ENCODE measurements around the gene FAM83F. TPM values are rescaled to one million over a fixed set of nuclear protein-coding genes. Genes with fewer than 3 reads are reported as not detected.

The FAM83F gene
- total and polyA plus RNA-seq, 2 donors (not counting 1 experiment from before 2014, with no cell fraction given) = not detected

GRCh38 chr22:40004836-40005235, 10.1 kb downstream of the FAM83F start:
- H3K9me3 ChIP-seq (ENCODE audit: control insufficient read depth, insufficient read depth, low read depth, low read length) = no peaks in the 10 kb centered on the region
- peaks cover 19% of the 10 kb centered on the region for H3K27me3 ChIP-seq (ENCODE audit: control insufficient read depth, insufficient read depth, low read length)
- H3K4me3 ChIP-seq (replicated peaks in 1 of 4; ENCODE audit: control extremely low read depth in 1 of 4, insufficient read depth in 1 of 4, low read depth in 3 of 4, low read length in 4 of 4) = no peak overlapping the region
- TF ChIP-seq CTCF (conservative IDR thresholded peaks at IDR 0.05 in 1 of 2, IDR thresholded peaks at IDR 0.05 in 1 of 2; ENCODE audit: low read depth in 1 of 2, low read length in 2 of 2) = no peak
- no peak for TF ChIP-seq EZH2 (IDR thresholded peaks at IDR 0.05; ENCODE audit: low read length, missing control alignments)
- DNase-seq (ENCODE audit: low read depth in 2 of 2) = no peak
- no peak overlapping the region for H3K9ac ChIP-seq (ENCODE audit: insufficient read depth, low read length)
- no peaks in the 10 kb centered on the region for H3K79me2 ChIP-seq (ENCODE audit: control insufficient read depth, insufficient read depth, low read length)
- H3K36me3 ChIP-seq (ENCODE audit: control insufficient read depth, insufficient read depth, low read length) = no peaks in the 10 kb centered on the region
- H3K4me2 ChIP-seq (ENCODE audit: extremely low read depth, insufficient read depth, low read length) = no peak overlapping the region
- no peak overlapping the region for H2AFZ ChIP-seq (ENCODE audit: low read length)
- H4K20me1 ChIP-seq (ENCODE audit: control insufficient read depth, extremely low read depth, insufficient read depth, low read length) = no peaks in the 10 kb centered on the region
- no peaks in the 10 kb centered on the region for H3K4me1 ChIP-seq (ENCODE audit: control insufficient read depth, extremely low read depth, insufficient read depth, low read length)
- H3K27ac ChIP-seq (ENCODE audit: insufficient read depth, low read length) = no peak overlapping the region

- H3K4me3 ChIP-seq (replicated peaks in 1 of 4; ENCODE audit: control extremely low read depth in 1 of 4, insufficient read depth in 1 of 4, low read depth in 3 of 4, low read length in 4 of 4) = no peak overlapping the region
- no peaks in the 10 kb centered on the region for H3K79me2 ChIP-seq (ENCODE audit: control insufficient read depth, insufficient read depth, low read length)
- TF ChIP-seq EZH2 (IDR thresholded peaks at IDR 0.05; ENCODE audit: low read length, missing control alignments) (no peak), CTCF (conservative IDR thresholded peaks at IDR 0.05 in 1 of 2, IDR thresholded peaks at IDR 0.05 in 1 of 2; ENCODE audit: low read depth in 1 of 2, low read length in 2 of 2) (no peak)
- H3K4me1 ChIP-seq (ENCODE audit: control insufficient read depth, extremely low read depth, insufficient read depth, low read length) = no peaks in the 10 kb centered on the region
- H3K9me3 ChIP-seq (ENCODE audit: control insufficient read depth, insufficient read depth, low read depth, low read length) = no peaks in the 10 kb centered on the region
- no peaks in the 10 kb centered on the region for H3K36me3 ChIP-seq (ENCODE audit: control insufficient read depth, insufficient read depth, low read length)
- DNase-seq (ENCODE audit: low read depth in 2 of 2) = no peak
- peaks cover 29% of the 10 kb centered on the region for H3K27me3 ChIP-seq (ENCODE audit: control insufficient read depth, insufficient read depth, low read length)
- no peak overlapping the region for H3K9ac ChIP-seq (ENCODE audit: insufficient read depth, low read length)
- H2AFZ ChIP-seq (ENCODE audit: low read length) = no peak overlapping the region
- no peak overlapping the region for H3K4me2 ChIP-seq (ENCODE audit: extremely low read depth, insufficient read depth, low read length)
- H4K20me1 ChIP-seq (ENCODE audit: control insufficient read depth, extremely low read depth, insufficient read depth, low read length) = no peaks in the 10 kb centered on the region
- no peak overlapping the region for H3K27ac ChIP-seq (ENCODE audit: insufficient read depth, low read length)
Measured at GRCh38 chr22:40006641-40007040, 11.9 kb downstream of the FAM83F start.

- Histone ChIP-seq H3K27me3 (ENCODE audit: control insufficient read depth, insufficient read depth, low read length) (peaks cover 29% of the 10 kb centered on the region), H3K79me2 (ENCODE audit: control insufficient read depth, insufficient read depth, low read length) (no peaks in the 10 kb centered on the region)
Measured at GRCh38 chr22:40007853-40008710, 13.3 kb downstream of the FAM83F start.

More at GRCh38 chr22:40007853-40008710, 13.3 kb downstream of the FAM83F start:
- Histone ChIP-seq H3K27ac (ENCODE audit: insufficient read depth, low read length) (no peak overlapping the region), H3K9ac (ENCODE audit: insufficient read depth, low read length) (no peak overlapping the region), H4K20me1 (ENCODE audit: control insufficient read depth, extremely low read depth, insufficient read depth, low read length) (no peaks in the 10 kb centered on the region), H3K4me2 (ENCODE audit: extremely low read depth, insufficient read depth, low read length) (no peak overlapping the region), H3K4me3 (replicated peaks in 1 of 4; ENCODE audit: control extremely low read depth in 1 of 4, insufficient read depth in 1 of 4, low read depth in 3 of 4, low read length in 4 of 4) (no peak overlapping the region), H3K9me3 (ENCODE audit: control insufficient read depth, insufficient read depth, low read depth, low read length) (no peaks in the 10 kb centered on the region), H3K4me1 (ENCODE audit: control insufficient read depth, extremely low read depth, insufficient read depth, low read length) (no peaks in the 10 kb centered on the region), H3K36me3 (ENCODE audit: control insufficient read depth, insufficient read depth, low read length) (no peaks in the 10 kb centered on the region), H2AFZ (ENCODE audit: low read length) (no peak overlapping the region)
- TF ChIP-seq CTCF (conservative IDR thresholded peaks at IDR 0.05 in 1 of 2, IDR thresholded peaks at IDR 0.05 in 1 of 2; ENCODE audit: low read depth in 1 of 2, low read length in 2 of 2) = no peak
- no peak for TF ChIP-seq EZH2 (IDR thresholded peaks at IDR 0.05; ENCODE audit: low read length, missing control alignments)
- DNase-seq (ENCODE audit: low read depth in 2 of 2) = no peak
